Smooth muscle cell (in vitro differentiated cells): ENCODE measurements around the gene BNC2. TPM values are rescaled to one million over a fixed set of nuclear protein-coding genes. Genes with fewer than 3 reads are reported as not detected.

Experiments used
- DNase-seq: peaks from one replicate; lab custom pipeline; 2025; ENCODE audit not compliant: unreplicated experiment; lab: John Stamatoyannopoulos, UW
- H2AFZ ChIP-seq: fragments of 200-600 bp; sonication (generic); 2 replicates; pipeline ENCODE4 v1.6.0; 2016; ENCODE audit warnings: antibody characterized with exemption, low read depth, mild to moderate bottlenecking
- H3F3A ChIP-seq: fragments of 200-600 bp; sonication (generic); 2 replicates; pipeline ENCODE4 v1.6.0; 2017; ENCODE audit warnings: antibody characterized with exemption, low read depth
- H3K27ac ChIP-seq: fragments of 200-600 bp; sonication (generic); 2 replicates; pipeline ENCODE4 v1.5.1; 2016; ENCODE audit warnings: low read depth, mild to moderate bottlenecking
- H3K27me3 ChIP-seq: fragments of 200-600 bp; sonication (generic); 2 replicates; pipeline ENCODE4 v1.6.1; 2016; ENCODE audit warnings: low read depth, mild to moderate bottlenecking
- H3K36me3 ChIP-seq: fragments of 200-600 bp; sonication (generic); 2 replicates; pipeline ENCODE4 v1.5.1; 2016; ENCODE audit warnings: low read depth
- H3K4me1 ChIP-seq: fragments of 200-600 bp; sonication (generic); 2 replicates; pipeline ENCODE4 v1.5.1; 2016; ENCODE audit warnings: low read depth
- H3K4me2 ChIP-seq: fragments of 200-600 bp; sonication (generic); 2 replicates; pipeline ENCODE4 v1.6.0; 2016; ENCODE audit warnings: mild to moderate bottlenecking
- H3K4me3 ChIP-seq: fragments of 200-600 bp; sonication (generic); 2 replicates; pipeline ENCODE4 v1.5.1; 2016; ENCODE audit warnings: mild to moderate bottlenecking
- H3K79me2 ChIP-seq: fragments of 200-600 bp; sonication (generic); 2 replicates; pipeline ENCODE4 v1.6.0; 2016; ENCODE audit warnings: low read depth, mild to moderate bottlenecking
- H3K9ac ChIP-seq: fragments of 200-600 bp; sonication (generic); 2 replicates; pipeline ENCODE4 v1.6.0; 2016; ENCODE audit warnings: low read depth
- H3K9me3 ChIP-seq: fragments of 200-600 bp; sonication (generic); replicated peaks from 2 replicates; pipeline ENCODE4 v1.5.1; 2016; ENCODE audit warnings: low read depth
- H4K20me1 ChIP-seq: fragments of 200-600 bp; sonication (generic); 2 replicates; pipeline ENCODE4 v1.6.0; 2016; ENCODE audit warnings: low read depth
- CTCF ChIP-seq: fragments of 200-600 bp; sonication (generic); IDR thresholded peaks from 2 replicates; pipeline ENCODE4 v1.5.1; 2017; ENCODE audit warnings: borderline replicate concordance, mild to moderate bottlenecking, antibody characterized with exemption; ENCODE audit not compliant: insufficient read depth, poor library complexity, severe bottlenecking
- WGBS: methylation state at CpG from one replicate; pipeline ENCODE4 v1.1.7; 2016; ENCODE audit warnings: low lambda C conversion rate; 5-methylcytosine and 5-hydroxymethylcytosine counted together
- polyA plus RNA-seq: library from polyadenylated mRNA; unstranded; fragments of >200 nt; fragmentation: Nextera tagmentation; extraction: Ambion mirVana; gene quantifications from 2 replicates; pipeline ENCODE4 v1.2.1, GENCODE V29; 2016
- total RNA-seq: library from RNA; depleted of rRNA; stranded (reverse); fragments of >200 nt; gene quantifications from 2 replicates; pipeline ENCODE4 v1.2.3, GENCODE V29; 2014

The BNC2 gene
- total and polyA plus RNA-seq, 2 experiments from 2014 or later = 11.6 to 13.5 TPM

GRCh38 chr9:16879416-16879815, 8.9 kb upstream of the BNC2 start:
- WGBS = 85% methylated on average over 2 of the region's 2 CpGs
- Histone ChIP-seq H3K9ac (no peak overlapping the region), H3K4me2 (no peak overlapping the region), H3K27ac (no peak overlapping the region), H4K20me1 (no peaks in the 10 kb centered on the region), H3K4me3 (no peak overlapping the region), H3K36me3 (no peaks in the 10 kb centered on the region), H3K27me3 (no peaks in the 10 kb centered on the region), H3K79me2 (no peaks in the 10 kb centered on the region), H3F3A (peaks cover 3% of the 10 kb centered on the region), H3K9me3 (no peaks in the 10 kb centered on the region), H3K4me1 (no peaks in the 10 kb centered on the region), H2AFZ (no peak overlapping the region)
- no peak for TF ChIP-seq CTCF
- DNase-seq = no peak

- no peak overlapping the region for H3K4me3 ChIP-seq
- no peaks in the 10 kb centered on the region for H3K36me3 ChIP-seq
- H3F3A ChIP-seq = peaks cover 8% of the 10 kb centered on the region
- H3K9me3 ChIP-seq = no peaks in the 10 kb centered on the region
- TF ChIP-seq CTCF = no peak
- H2AFZ ChIP-seq = no peak overlapping the region
- no peak for DNase-seq
- H3K79me2 ChIP-seq = no peaks in the 10 kb centered on the region
- no peak overlapping the region for H3K4me2 ChIP-seq
- no peaks in the 10 kb centered on the region for H4K20me1 ChIP-seq
- 94% methylated on average over 16 of the region's 19 CpGs for WGBS
- no peaks in the 10 kb centered on the region for H3K4me1 ChIP-seq
- no peak overlapping the region for H3K9ac ChIP-seq
- H3K27ac ChIP-seq = no peak overlapping the region
- H3K27me3 ChIP-seq = no peaks in the 10 kb centered on the region
Measured at GRCh38 chr9:16877256-16877655, 6.8 kb upstream of the BNC2 start.

- Histone ChIP-seq H4K20me1 (no peaks in the 10 kb centered on the region), H3K4me1 (peaks cover 8% of the 10 kb centered on the region), H3K4me2 (no peak overlapping the region), H3K36me3 (no peaks in the 10 kb centered on the region), H3K27me3 (no peaks in the 10 kb centered on the region), H3F3A (peaks cover 18% of the 10 kb centered on the region), H2AFZ (no peak overlapping the region), H3K9ac (no peak overlapping the region), H3K79me2 (no peaks in the 10 kb centered on the region), H3K27ac (no peak overlapping the region), H3K4me3 (no peak overlapping the region), H3K9me3 (no peaks in the 10 kb centered on the region)
- no peak for DNase-seq
- TF ChIP-seq CTCF = no peak
- 33% methylated on average over 6 of the region's 6 CpGs for WGBS
Measured at GRCh38 chr9:16873126-16873802, 2.8 kb upstream of the BNC2 start.
